HG03135 (cell line): Measurements from ENCODE around the gene SLC29A3.

Experiments used
- ATAC-seq: cut with Tn5 transposase; IDR thresholded peaks from one replicate; pipeline ENCODE4 v1.9.1; 2021; ENCODE audit warnings: mild to moderate bottlenecking, moderate library complexity; ENCODE audit not compliant: unreplicated experiment

Gene SLC29A3

DNA sequence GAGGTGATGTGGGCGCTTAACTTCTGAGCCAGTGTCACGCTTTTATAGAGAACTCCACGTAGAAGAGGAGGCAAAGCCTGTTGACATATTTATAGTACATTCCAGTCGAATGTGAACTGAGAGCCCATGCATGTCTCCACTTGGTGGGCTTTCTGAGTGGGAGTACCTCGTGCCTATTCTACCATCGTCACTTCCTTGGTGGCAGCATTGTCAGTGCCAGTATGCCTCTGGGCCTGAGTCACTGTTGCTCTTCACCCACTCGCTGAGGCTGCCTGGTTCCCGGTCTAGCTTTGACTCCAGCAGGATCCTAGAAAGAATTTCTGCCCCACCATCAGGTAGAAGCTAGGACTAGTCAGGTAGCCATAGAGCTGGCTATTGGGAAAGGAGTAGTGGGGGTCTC is 47.6 kb downstream of the SLC29A3 start:
- no peak for ATAC-seq

DNA sequence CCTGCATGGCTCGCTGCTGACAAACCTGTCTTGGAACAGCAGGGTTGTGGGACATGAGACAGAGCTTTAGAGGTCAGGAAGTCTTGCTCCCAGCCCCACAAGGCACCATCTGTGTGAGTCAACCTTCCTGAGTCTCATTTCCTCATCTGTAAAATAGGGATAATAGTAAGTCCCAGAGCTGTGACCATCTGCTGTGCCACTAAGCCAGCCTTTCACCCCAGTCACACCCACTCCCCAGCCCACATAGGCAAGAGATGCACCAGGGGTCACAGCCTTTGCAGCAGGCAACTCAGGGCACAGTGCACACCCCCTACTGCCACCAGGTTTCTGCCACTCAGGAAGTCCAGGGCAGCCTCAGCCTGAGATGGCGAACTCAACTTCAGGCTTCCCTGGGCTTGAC is 48.2 kb downstream of the SLC29A3 start:
- ATAC-seq, result no peak

DNA sequence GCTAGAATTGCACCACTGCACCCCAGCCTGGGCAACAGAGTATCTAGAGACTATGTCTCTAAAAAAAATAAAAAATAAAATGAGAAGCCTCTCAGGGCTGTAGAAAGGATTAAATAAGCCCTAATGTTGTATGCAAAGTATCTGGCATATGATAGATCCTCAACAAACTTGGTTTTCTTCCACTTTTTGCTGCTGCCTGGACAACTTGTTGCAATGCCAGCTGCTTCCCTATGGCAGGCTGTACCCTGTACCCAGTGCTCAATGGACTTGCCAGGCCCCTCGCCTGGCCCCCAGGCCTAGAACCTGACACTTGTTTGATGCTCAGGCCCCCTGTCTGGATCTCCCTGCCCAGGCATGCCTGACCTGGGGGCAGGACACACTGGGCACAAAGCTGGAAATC is 49.1 kb downstream of the SLC29A3 start:
- ATAC-seq, result no peak

DNA sequence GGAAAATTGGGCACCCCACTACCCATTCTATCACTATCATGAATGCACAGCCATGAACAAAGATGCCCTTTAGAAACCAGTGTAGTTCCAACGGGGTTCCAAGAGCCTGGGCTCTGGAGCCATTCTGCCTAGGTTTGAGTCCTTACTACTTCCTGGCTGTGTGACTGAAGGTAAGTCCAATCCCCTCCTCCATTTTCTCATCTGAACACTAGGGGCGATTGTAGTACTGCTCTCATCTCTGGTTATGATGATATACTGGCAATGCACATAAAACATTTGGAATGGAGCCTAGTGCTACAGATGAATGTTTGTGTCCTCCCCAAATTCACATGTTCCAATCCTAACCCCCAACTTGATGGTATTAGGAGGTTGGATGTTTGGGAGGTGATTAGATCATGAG is 49.6 kb downstream of the SLC29A3 start:
- ATAC-seq, result no peak

DNA sequence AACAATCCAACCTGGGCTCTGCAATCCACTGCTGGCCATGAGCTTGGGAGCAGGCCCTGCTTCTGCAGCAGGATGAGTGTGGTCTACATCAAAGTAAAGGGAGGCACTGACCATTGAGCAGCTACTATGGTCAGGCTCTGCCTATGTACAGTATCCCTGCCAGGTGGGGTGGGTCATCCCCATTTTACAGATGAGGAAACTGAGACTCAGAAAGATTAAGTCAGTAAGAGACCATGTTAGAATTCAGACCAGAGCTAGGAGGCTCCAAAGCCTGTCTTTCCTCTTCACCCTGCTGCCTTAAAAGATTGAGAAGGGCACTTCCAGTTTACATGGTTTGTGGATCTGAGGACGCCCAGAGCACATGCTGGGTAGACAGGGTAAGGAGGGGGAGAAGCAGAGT is 50.5 kb downstream of the SLC29A3 start:
- no peak for ATAC-seq

DNA sequence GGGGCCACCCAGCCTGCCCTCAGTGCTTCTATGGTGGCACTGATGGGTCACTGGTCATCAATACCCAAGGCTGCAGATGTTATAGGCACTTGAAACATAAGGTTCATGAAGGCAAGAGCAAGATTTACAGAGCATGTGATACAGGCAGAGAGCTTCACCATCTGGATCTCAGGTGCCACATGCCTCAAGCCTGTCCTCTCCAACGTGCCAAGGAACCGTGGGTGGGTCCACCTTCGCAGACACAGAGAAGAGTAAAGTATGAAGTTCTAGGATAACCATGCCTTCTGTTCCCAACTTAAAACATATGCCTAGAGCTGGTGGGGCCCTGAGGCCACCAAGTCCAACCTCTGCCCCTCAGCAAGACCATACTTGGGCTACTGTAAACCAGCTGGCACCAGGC is 51.0 kb downstream of the SLC29A3 start:
- ATAC-seq, result no peak

DNA sequence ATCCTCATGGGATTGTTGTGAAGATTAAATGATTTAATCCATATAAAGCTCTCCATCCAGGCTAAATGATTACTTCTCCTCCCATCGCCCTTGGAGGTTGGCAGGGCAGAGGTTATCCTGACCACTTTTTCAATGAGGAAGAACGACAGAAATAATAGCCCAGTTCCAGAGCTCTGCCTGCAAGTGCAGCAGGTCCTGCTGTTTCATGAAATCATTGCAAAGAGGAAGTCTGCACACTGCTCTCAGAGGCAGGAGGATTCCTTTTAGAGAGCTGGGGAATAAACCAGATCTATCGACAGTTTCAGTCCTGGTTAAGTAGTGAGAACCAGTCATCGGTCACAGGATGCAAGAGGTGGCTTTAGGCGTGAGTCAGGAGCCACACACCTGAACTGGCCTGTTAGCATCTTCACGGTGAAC is 52.7 kb downstream of the SLC29A3 start:
- ATAC-seq, result no peak

DNA sequence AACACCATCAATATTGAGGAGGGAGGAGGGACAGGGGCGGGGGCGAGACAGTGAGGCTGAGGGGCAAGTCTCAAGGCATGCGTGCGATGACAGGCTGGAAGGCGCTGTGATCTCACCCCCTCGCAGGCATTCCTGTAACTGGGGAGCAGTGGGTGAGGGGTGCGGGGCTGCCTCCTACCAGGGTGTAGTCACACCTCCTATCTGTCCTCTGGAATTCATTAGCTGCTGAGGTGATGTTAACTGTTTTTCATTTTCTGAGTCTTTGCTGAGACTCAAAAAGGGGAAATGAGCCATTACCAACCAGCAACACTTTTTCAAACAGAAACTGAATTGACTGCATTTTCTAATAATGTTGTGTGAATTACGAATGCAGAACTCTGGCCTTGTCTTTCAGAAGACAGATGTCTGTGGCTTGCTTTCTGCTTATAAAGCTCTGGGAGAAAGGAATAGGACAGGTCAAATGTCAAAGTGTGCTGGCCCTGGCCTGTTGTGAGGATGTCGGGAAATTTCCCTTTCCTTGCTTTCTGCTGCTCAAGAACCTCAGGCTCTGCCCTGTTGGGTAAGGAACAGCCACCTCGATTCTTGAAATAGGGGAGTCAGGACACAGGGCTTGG is 53.9 kb downstream of the SLC29A3 start:
- ATAC-seq, result peak; percentile 44

DNA sequence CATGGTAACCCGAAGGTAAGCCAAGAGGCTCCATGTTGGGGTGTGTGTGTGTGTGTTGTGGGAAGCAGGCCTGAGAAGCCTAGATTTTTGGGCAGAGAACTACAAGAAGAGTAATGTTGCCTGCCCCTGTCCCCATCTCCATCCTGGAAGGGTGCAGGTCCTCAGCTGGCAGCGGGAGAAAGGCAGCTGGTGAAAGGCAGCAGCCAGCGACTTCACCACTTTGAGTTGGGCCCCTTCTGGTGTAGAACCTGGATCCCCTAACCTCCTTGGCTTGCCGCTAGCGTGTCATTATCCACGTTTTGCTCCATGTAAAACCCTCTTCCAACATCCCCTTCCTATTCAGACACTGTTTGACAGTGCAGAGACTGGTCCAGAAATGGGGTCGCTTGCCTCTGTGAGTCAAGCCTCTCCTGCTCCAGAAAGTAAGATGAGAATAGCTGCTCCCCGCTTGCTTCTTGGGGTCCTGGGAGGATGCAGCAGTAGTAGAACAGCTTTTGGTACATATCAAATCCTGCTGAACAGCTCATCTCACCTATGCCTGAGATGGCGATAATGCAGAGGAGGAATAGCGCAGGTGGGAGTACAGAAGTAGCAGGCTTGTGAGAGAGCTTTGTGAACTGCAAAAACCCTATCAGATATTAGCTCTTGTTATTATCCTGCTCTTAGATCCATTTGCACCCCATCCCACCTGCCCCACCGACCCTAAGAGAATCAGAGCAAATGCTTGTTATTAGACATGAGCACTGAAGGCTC is 55.6 kb downstream of the SLC29A3 start:
- no peak for ATAC-seq

DNA sequence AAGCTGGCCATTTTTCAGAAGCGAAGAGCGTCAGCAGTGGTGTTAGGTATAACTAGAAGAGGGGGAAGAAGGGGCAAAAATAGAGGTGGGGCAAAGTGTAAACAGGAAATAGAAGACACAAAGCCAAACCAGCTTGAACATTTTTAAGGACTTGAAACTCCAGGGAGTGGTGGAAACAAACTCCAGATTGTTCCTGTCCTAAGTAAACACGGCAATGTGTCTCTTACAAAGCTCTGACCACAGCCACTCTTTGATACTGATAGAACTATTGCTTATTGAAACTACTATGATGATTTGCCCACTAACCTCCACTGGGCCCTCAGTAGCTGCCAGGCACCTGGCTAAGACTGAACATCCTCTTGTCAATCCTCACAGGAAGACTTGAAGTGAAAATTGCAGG is 56.9 kb downstream of the SLC29A3 start:
- ATAC-seq, result no peak

DNA sequence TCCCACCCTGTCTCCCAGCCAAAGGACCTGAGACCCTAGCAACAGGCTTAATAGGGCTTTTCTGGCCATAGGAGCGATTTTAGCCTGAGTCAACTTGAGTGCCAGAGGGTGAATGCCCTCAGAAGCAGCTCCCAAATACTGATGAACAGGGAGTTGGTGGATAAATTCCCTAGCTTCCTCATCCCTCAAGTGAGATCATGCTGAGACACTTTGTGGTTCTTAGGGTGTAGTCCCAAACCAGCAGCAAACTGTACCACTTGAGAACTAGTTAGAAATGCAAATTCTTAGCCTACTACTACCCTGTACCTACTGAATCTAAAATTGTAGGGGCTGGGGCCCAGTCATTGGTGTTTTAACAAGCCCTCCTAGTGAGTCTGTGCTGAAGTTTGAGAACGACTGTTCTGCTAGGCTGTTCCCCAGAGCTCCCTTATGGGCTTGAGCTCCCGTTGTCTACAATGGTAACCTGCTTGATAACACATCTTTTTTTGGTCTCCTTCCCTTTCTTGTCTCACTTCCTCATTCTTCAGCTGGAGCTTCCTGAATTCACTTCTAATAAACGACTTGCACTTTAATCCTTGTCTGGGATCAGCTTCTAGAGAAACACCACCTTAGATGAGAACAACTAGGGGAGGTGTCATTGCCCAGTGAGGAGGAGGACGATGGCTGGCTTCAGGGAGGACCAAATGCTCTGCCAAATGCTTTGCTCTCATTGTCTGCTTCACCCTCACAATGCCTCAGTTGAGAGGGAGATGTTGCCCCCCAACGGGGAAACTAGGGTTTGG is 59.5 kb downstream of the SLC29A3 start:
- ATAC-seq, result no peak

DNA sequence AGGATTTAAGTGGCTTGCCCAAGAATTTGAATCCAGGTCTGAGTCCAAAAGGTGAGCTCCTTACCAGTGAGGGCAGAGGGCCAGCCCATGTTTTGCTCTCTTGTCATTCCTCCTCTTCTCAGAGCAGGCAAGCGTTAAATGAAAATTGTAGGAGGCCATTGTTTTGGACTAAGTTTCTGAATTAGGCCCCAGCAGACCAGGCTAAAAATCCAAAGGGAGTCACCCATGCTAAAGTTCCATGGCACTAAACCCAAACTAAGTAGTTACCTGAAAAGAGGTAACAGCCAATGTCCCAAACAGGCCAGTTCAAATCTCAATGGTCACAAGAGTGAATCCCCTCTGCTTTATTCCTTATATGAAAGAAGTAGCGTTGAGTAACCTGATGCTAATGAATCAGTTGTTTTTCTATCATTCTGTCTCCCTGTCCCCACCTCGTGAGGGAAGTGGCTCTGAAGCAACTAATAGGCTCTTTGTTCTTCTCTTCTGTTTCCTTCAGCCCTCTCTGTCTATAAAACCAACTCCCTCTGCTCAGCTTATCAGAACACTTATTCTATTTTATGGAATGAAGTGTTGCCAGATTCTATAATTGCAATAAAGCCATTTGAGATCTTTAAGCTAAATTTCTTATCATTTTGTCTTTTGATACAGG is 60.2 kb downstream of the SLC29A3 start:
- no peak for ATAC-seq

DNA sequence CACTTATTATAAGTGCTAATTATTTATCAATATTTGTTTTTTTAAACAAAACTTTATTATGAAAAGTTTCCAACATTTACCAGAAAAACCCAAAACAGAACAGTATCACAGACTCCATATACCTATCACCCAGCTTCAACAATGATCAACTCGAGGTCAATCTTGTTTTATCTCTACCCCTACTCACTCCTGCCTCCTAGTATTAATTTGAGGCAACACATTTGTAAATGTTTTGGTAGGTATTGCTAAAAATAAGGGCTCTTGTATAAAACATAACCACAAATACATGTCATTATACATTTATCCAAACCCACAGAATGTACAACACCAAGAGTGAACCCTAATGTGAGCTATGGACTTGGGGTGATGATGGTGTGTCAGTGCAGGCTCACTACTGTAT is 61.8 kb downstream of the SLC29A3 start:
- ATAC-seq, result no peak

DNA sequence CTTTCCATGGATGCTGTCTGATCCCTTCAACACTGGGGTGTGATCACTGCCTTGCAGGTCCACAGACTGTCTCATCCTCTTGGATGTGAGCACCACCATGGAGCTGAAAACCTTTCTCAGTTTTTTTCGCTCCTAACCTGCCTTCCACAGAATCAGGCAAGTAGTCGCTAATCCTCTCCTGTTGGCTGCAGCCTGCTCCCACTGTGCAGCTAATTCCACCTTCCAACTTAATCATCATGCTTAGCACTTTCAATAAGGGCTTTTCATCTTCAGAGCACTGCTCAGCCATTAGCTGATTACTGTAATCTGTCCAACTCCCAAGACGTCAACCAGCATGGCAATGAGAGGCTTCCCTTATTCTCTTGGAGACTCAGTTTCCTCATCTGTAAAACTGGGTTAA is 62.6 kb downstream of the SLC29A3 start:
- no peak for ATAC-seq

DNA sequence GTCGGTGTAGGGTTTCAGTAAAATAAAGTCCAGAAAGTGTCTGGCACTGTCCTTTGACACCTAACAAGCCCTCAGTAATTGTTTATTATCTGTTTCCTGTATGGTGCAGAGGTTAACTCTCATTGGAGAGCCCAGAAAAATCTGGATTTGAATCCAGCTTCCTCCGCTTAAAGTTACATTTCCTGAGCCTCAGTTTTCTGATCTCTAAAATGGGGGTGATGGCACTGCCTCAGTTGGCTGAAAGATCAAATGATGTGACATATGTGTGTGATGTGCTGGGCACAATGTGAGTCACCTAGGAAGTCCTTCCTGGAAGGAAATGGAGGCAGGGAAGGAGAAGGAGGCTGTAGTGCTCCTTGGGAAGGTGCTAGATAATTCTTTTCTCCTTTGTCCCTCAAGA is 63.0 kb downstream of the SLC29A3 start:
- no peak for ATAC-seq

DNA sequence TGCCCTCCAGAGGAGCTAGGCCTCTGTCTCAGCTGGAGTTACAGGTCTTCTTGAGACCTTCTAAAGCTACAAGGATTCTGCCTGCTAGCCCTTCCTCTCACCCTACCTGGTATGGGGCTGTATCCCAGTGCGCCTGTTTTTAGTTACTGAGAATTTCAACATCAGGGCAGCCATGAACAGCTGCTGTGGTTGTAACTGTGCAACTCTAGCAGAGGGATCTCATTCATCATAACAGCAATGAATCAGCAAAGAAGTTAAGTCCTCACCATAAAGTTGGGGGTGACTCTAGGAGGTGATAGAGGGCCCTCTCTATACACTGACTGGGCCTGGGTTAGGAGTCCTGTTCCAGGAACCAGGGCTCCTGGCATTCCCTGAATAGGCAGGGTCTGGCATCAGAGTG is 63.7 kb downstream of the SLC29A3 start:
- ATAC-seq, result no peak

DNA sequence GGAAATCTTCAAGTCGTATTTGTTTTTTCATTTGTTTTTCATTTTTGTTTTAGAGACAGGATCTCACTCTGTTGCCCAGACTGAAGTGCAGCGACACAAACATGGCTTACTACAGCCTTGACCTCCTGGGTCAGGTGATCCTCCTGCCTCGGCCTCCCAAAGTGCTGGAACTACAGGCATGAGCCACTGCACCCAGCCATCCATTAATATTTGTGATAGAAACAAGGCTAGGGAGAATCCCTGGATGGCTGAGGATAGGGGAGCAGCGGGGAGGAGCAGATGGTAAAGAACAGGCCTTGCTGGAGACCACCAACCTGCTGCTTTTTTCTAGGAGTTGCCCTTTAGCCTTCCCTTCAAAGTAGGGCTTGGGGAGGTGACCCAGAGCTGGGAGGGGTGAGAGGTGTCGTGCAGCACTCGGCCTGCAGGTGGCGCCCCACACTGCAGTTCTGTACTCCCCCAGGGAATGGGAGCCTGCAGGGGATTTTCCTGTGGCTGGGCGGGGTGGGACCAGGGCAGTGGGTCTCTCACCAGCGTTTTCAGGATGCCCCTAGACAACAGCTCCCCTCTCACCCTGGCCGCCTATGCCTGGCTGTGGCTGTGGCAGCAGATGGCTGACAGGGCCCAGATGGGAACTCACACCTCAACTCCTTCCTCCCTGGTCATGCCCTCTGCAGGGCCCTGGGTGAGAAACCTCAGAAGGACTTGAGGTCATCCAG is 65.1 kb downstream of the SLC29A3 start:
- ATAC-seq, result no peak

DNA sequence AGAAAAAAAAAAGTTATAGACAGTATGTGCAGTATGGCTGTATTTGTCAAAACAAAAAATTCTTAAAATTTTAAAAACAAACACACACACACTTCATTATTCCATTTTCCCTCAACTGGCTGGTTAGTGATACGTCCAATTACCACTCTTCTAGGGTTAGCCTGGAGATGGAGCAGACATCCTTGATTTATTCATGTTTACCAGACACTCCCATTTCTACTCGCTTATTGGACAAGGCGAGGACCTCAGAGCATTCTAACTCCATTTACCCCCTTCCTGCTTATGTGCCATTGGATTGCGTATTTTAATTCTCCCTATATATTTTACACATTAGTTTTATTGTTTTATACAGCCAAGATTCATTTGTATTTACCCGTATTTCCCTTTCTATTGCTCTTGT is 69.1 kb downstream of the SLC29A3 start:
- ATAC-seq, result no peak

DNA sequence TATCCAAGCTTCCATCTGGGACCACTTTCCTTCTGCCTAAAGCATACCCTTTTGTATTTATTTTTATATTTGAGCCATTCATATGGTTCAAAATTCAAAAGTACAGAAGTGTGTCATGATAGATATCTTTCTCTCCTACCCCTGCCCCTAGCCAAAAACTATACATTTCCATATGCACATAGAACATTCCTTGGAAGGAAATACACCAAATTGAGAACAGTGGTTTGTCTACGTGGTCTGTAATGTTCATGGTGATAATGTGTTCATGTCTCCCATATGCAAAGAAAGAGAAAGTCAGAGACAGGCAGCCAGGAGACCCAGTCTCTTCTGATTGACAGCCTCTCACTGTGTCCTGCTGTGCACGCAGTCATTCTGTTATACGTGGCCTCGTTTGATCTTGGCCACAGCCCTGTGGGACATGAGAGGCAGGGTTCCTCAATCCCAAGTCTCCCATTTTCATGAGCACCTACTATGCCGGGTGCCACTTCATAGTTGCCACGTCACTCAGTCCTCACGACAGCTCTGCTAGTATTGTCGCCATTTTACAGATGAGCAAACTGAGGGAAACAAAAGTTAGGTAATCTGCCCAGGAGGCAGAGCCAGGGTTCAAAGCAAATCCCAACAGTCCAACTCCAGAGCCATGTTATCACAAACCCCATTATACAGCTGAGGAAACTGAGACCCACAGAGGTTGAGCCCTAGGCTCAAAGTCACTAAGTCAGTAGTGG is 69.7 kb downstream of the SLC29A3 start:
- no peak for ATAC-seq

DNA sequence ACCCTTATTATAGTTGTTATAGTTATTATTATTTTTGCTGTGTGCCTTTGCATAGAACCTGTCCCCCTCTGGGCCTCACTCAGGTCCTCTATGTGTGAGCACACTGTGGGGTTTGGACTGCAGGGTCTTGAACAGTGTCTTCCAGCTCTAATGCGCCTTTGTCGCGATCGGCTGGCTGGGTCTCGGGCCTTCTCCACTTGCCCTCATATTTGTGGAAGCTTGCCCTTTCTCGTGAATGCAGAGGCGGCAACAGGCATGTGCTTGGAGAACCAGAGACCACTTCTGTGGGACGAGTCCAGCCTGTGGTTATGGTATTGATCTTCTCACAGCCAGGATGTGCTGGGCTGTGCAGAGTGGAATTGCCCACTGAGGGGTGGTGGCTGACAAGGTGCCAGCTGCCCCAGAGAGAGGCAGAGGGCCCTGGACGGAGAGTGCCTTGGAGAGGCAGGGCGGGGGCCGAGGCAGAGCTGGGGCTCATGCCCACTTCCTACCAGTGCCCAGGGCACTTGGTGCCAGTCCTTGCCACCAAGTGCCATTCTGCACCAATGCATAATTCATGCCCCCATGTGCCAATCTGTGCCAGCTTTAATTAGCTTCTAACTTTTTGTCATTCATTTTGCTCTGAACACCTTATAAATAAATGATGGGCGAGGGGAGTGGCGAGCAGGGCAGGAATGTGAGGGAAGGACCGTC is 70.9 kb downstream of the SLC29A3 start:
- ATAC-seq, result no peak
